ENCODE results near the gene AMER3. TPM values are rescaled to one million over a fixed set of nuclear protein-coding genes. Genes with fewer than 3 reads are reported as not detected.

Gene AMER3
- total and polyA plus RNA-seq, 2 experiments from 2014 or later = 0.05 to 1.00 TPM

DNA sequence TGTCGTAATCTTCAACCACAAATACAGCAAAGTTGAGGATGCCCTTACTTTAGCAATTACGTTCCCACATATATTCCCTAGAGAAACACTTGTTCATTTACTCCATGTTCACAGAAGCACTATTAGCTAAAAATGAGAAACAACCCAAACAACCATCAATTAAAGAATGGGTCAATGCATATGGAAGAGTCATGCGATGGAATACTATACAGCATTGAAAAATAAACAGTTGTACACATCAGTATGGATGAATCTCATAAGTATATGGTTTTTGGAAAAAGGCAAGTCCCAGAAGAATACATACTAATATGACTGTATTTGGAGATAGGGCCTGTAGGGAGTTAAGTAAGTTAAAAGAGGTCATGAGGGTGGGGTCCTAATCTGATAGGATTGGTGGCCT, 20.1 kb upstream of the AMER3 start:
- H3K27me3 ChIP-seq = no peaks in the 10 kb centered on the region

DNA sequence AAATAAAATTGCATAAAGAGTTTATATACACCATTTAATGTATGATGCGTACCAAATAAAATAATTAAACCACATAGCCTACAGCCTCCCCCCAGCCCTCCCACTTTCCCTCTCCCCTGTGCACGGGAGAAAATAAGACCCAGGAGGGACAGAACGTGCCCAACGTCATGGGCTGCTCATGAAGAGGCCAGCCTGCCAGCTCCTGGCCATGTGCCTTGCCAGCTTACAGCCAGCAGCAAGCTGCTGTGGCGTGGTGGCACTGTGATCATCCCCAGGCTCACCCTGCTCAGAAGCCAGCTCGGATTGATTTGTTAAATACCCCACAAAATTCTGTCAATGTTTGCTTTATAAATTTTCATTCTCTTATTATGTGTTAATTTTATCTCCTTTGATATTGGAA, 18.9 kb upstream of the AMER3 start:
- H3K4me2 ChIP-seq = no peak overlapping the region
- H3K9me3 ChIP-seq (ENCODE audit: low read depth) = no peaks in the 10 kb centered on the region
- WGBS (ENCODE audit: low lambda C conversion rate, missing lambda C conversion rate) = 90% methylated on average over 6 of the region's 6 CpGs
- no peak for DNase-seq (ENCODE audit: low spot score)
- H3K79me2 ChIP-seq = no peaks in the 10 kb centered on the region
- H3K27ac ChIP-seq = no peak overlapping the region
- no peaks in the 10 kb centered on the region for H3K9me2 ChIP-seq (replicated peaks; ENCODE audit: insufficient read depth)
- H3K4me3 ChIP-seq = no peak overlapping the region
- no peaks in the 10 kb centered on the region for H4K20me1 ChIP-seq (ENCODE audit: insufficient read depth, poor library complexity, severe bottlenecking)
- no peaks in the 10 kb centered on the region for H3K27me3 ChIP-seq
- H3K4me1 ChIP-seq (ENCODE audit: insufficient read depth) = no peaks in the 10 kb centered on the region
- no peak overlapping the region for H2AFZ ChIP-seq
- TF ChIP-seq EZH2phosphoT487 (IDR thresholded peaks at IDR 0.05; ENCODE audit: low read depth, severe bottlenecking, unreplicated experiment) = no peak
- no peak for TF ChIP-seq CTCF (IDR thresholded peaks at IDR 0.05; ENCODE audit: poor library complexity)
- TF ChIP-seq EZH2 (IDR thresholded peaks at IDR 0.05; ENCODE audit: borderline replicate concordance) = no peak
- no peaks in the 10 kb centered on the region for H3K36me3 ChIP-seq (replicated peaks; ENCODE audit: insufficient read depth, low read depth)

More for the DNA sequence above, 20.1 kb upstream of the AMER3 start:
- Histone ChIP-seq H3K4me2 (no peak overlapping the region), H3K9me2 (replicated peaks; ENCODE audit: insufficient read depth) (no peaks in the 10 kb centered on the region), H3K4me1 (ENCODE audit: insufficient read depth) (no peaks in the 10 kb centered on the region), H3K9me3 (ENCODE audit: low read depth) (no peaks in the 10 kb centered on the region), H4K20me1 (ENCODE audit: insufficient read depth, poor library complexity, severe bottlenecking) (no peaks in the 10 kb centered on the region), H3K36me3 (replicated peaks; ENCODE audit: insufficient read depth, low read depth) (no peaks in the 10 kb centered on the region), H3K79me2 (no peaks in the 10 kb centered on the region), H3K27ac (no peak overlapping the region), H2AFZ (no peak overlapping the region), H3K4me3 (no peak overlapping the region)
- no peak for DNase-seq (ENCODE audit: low spot score)
- no peak for TF ChIP-seq EZH2phosphoT487 (IDR thresholded peaks at IDR 0.05; ENCODE audit: low read depth, severe bottlenecking, unreplicated experiment)
- no peak for TF ChIP-seq EZH2 (IDR thresholded peaks at IDR 0.05; ENCODE audit: borderline replicate concordance)
- WGBS (ENCODE audit: low lambda C conversion rate, missing lambda C conversion rate) = 100% methylated on average over 3 of the region's 3 CpGs

GRCh38 chr2:130737592-130737991, 17.7 kb upstream of the AMER3 start:
- Histone ChIP-seq H3K4me3 (no peak overlapping the region), H3K9me3 (ENCODE audit: low read depth) (no peaks in the 10 kb centered on the region), H3K4me2 (no peak overlapping the region), H3K79me2 (no peaks in the 10 kb centered on the region), H4K20me1 (ENCODE audit: insufficient read depth, poor library complexity, severe bottlenecking) (no peaks in the 10 kb centered on the region), H3K9me2 (replicated peaks; ENCODE audit: insufficient read depth) (no peaks in the 10 kb centered on the region), H2AFZ (no peak overlapping the region), H3K4me1 (ENCODE audit: insufficient read depth) (no peaks in the 10 kb centered on the region), H3K36me3 (replicated peaks; ENCODE audit: insufficient read depth, low read depth) (no peaks in the 10 kb centered on the region), H3K27me3 (no peaks in the 10 kb centered on the region), H3K27ac (no peak overlapping the region)
- TF ChIP-seq EZH2 (IDR thresholded peaks at IDR 0.05; ENCODE audit: borderline replicate concordance) (no peak), CTCF (IDR thresholded peaks at IDR 0.05; ENCODE audit: poor library complexity) (no peak), EZH2phosphoT487 (IDR thresholded peaks at IDR 0.05; ENCODE audit: low read depth, severe bottlenecking, unreplicated experiment) (no peak)
- DNase-seq (ENCODE audit: low spot score) = no peak
- 85% methylated on average over 14 of the region's 14 CpGs for WGBS (ENCODE audit: low lambda C conversion rate, missing lambda C conversion rate)

DNA sequence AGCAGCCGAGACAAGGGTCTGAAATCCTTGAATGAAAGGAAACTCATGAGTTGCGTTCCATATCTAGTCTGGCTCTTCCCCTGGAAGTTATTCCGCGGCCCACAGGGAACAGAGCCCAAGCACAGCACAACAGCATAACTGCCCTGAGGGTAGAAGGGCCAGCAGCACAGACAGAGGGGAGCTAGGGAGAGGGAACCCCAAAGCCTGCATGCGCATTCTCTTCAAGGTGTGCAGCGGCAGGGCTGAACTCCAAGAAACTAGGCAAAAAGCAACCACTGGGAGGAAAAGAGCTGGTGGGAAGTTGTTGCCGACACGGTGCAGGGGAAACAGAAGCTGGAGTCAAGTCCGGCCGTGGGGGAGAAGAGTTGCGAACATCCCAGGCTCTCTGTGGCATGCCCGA, 14.7 kb upstream of the AMER3 start:
- Histone ChIP-seq H2AFZ (no peak overlapping the region), H3K4me2 (no peak overlapping the region), H3K79me2 (no peaks in the 10 kb centered on the region), H4K20me1 (ENCODE audit: insufficient read depth, poor library complexity, severe bottlenecking) (no peaks in the 10 kb centered on the region), H3K4me1 (ENCODE audit: insufficient read depth) (peaks cover 9% of the 10 kb centered on the region), H3K27me3 (no peaks in the 10 kb centered on the region), H3K4me3 (no peak overlapping the region), H3K9me3 (ENCODE audit: low read depth) (no peaks in the 10 kb centered on the region), H3K9me2 (replicated peaks; ENCODE audit: insufficient read depth) (no peaks in the 10 kb centered on the region), H3K27ac (no peak overlapping the region), H3K36me3 (replicated peaks; ENCODE audit: insufficient read depth, low read depth) (no peaks in the 10 kb centered on the region)
- no peak for DNase-seq (ENCODE audit: low spot score)
- 80% methylated on average over 10 of the region's 12 CpGs for WGBS (ENCODE audit: low lambda C conversion rate, missing lambda C conversion rate)
- TF ChIP-seq EZH2phosphoT487 (IDR thresholded peaks at IDR 0.05; ENCODE audit: low read depth, severe bottlenecking, unreplicated experiment) = no peak
- no peak for TF ChIP-seq EZH2 (IDR thresholded peaks at IDR 0.05; ENCODE audit: borderline replicate concordance)
- no peak for TF ChIP-seq CTCF (IDR thresholded peaks at IDR 0.05; ENCODE audit: poor library complexity)

Measured in hepatocyte (in vitro differentiated cells).